Measurements from ENCODE around the gene ALKBH8.

DNA sequence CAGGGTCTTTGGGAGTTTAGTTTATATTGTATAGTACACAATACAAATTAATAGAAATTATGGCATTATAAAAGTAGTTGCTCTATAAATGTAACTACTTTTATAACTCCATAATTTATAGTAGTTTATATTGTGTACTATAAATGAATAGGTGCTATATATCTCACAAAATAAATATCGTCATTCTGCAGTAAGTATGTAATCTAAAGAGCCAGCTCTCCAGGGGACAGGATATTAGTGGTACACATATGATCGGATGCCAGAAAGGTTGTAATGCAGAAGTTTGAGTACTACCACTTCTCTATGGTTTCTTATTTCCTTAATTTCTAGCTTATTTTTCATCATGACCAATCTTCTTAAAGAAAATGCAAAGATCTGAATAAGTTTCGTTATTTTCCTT lies 87.7 kb downstream of the ALKBH8 start:
- no peak for TF ChIP-seq EZH2 (IDR thresholded peaks at IDR 0.05; ENCODE audit: insufficient read depth, poor library complexity, severe bottlenecking)
- TF ChIP-seq EZH2phosphoT487 (IDR thresholded peaks at IDR 0.05; ENCODE audit: insufficient read depth, low read depth): no peak

Measured in GM23248 (cell line).